Measurements from ENCODE around the gene CRNKL1.
"Not testable (repeated sequence)": the region's sequence is repeated elsewhere in the genome, so short reads cannot be mapped to it uniquely, and the experiment has no call there.

CRNKL1 gene

DNA sequence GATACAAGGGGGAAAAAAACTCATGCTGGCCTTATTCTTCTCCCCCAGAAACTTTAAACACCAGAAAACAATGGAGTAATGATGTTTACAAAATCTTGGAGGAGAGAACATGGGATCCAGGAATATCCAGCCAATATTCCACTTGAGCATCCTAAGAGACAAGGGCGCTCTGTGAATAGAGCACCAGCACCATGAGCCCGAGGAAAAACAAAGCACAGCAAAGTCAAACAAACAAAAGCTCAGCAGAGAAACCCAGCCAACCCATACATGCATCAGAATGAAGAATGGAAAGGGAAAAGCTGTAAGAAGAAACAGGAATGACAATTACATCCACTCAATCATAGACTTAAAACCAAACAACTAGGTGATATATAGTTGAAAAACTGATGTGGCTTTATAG lies 39.7 kb downstream of the CRNKL1 start:
- Histone ChIP-seq H3K9me3 (ENCODE audit: control insufficient read depth, low read length) (no peaks in the 10 kb centered on the region), H3K36me3 (ENCODE audit: control insufficient read depth, insufficient read depth, low read length) (no peaks in the 10 kb centered on the region), H3K27me3 (ENCODE audit: control insufficient read depth, insufficient read depth, low read length, poor library complexity, severe bottlenecking) (no peaks in the 10 kb centered on the region), H3K4me3 (ENCODE audit: insufficient read depth, low read depth, low read length) (no peak overlapping the region), H3K27ac (ENCODE audit: insufficient read depth, low read depth, low read length, poor library complexity, severe bottlenecking) (no peak overlapping the region), H3K4me1 (ENCODE audit: control insufficient read depth, insufficient read depth, low read length) (no peaks in the 10 kb centered on the region)
- WGBS, 2 experiments = 25 to 35% methylated on average over 2 of the region's 2 CpGs

DNA sequence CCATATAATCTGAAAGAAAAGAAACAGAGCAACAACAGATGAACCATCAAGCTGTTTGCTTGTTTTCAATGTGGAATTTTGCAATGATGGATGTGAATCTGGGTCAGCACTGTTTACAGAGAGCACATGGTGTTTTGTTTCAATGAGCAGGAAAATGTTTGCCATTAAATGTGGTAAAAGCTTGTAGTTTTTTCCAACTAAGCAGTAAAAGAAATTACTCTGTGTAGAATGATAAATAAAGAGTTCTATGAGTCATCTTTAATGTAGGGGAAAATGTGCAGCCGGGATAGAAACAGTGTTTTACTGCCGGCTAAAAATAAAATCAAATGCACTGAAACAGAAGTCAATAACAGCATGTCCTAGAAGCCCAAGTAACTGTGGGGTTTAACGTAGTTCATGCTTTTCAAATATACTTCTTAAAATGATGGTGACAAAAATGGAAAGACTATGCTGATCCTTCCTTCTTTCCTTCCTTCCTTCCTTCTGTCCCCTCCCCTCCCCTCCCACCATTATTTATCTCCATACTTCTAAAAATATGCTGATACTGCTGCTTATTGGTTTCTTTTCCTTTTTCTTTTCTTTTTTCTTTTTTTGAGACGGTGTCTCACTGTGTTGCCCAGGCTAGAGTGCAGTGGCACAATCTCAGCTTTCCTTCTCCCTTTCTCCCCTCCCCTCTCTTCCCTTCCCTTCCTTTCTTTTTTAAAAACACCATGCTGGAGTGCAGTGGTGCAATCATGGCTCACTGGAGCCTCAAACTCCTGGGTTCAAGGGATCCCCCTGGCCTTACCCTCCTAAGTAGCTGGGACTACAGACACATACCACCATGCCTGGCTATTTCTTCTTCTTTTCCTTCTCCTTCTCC lies 41.4 kb downstream of the CRNKL1 start:
- WGBS, 2 experiments = 89 to 95% methylated on average over 4 of the region's 4 CpGs
- Histone ChIP-seq H3K4me3 (ENCODE audit: insufficient read depth, low read depth, low read length) (no peak overlapping the region), H3K27ac (ENCODE audit: insufficient read depth, low read depth, low read length, poor library complexity, severe bottlenecking) (no peak overlapping the region)

DNA sequence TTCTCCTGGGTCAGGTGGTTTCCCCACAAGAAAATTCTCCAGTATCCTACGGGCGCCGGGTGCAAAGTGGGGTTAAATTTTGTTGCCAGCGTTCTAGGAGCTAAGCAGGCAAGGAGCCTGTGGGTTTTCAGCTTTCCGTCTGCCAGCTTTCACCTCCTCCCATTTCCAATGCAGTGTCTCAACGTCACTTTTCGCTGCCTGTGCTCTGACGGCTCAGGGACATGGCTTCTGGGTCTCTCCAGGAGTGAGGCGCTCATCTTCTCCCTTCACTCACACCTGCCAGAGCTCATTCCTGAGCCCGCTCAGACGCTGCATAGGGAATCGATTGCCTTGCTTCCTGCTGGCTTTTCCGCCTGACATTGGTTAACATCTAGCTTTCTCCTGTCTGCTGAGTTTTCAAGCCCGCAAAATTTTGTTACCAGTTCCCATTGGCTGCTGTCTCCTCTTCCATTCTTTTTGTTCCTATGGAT lies 42.4 kb downstream of the CRNKL1 start:
- 56 to 59% methylated on average over 14 of the region's 14 CpGs for WGBS, 2 experiments

More for the DNA sequence above, 41.4 kb downstream of the CRNKL1 start:
- H3K9me3 ChIP-seq (ENCODE audit: control insufficient read depth, low read length) = no peaks in the 10 kb centered on the region
- H3K4me1 ChIP-seq (ENCODE audit: control insufficient read depth, insufficient read depth, low read length) = no peaks in the 10 kb centered on the region
- no peaks in the 10 kb centered on the region for H3K27me3 ChIP-seq (ENCODE audit: control insufficient read depth, insufficient read depth, low read length, poor library complexity, severe bottlenecking)
- no peaks in the 10 kb centered on the region for H3K36me3 ChIP-seq (ENCODE audit: control insufficient read depth, insufficient read depth, low read length)

DNA sequence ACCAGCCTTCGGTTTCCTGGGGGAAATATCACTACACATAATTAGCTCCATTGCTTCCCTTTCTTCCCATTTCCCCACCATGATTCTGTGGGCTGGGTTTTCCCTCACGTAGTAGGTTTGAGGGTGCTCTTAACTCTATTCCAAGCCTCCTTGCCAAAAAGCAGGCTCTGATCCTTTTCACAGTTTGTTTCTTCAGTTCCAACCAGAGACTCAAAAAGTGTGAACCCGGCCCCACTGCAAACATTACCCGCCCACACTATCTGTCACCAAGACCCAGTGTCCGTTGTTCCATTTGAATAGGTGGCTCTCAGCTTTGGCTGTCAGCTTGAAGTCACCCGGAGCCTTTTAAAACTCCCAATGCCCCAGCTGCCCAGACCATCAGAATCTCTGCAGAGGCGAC lies 46.9 kb downstream of the CRNKL1 start:
- H3K27ac ChIP-seq (ENCODE audit: insufficient read depth, low read depth, low read length, poor library complexity, severe bottlenecking) = no peak overlapping the region
- WGBS, 2 experiments = 71 to 76% methylated on average over 7 of the region's 7 CpGs
- peaks cover 7% of the 10 kb centered on the region for H3K4me1 ChIP-seq (ENCODE audit: control insufficient read depth, insufficient read depth, low read length)
- H3K36me3 ChIP-seq (ENCODE audit: control insufficient read depth, insufficient read depth, low read length) = peaks cover 6% of the 10 kb centered on the region
- H3K4me3 ChIP-seq (ENCODE audit: insufficient read depth, low read depth, low read length) = no peak overlapping the region
- no peaks in the 10 kb centered on the region for H3K27me3 ChIP-seq (ENCODE audit: control insufficient read depth, insufficient read depth, low read length, poor library complexity, severe bottlenecking)
- no peaks in the 10 kb centered on the region for H3K9me3 ChIP-seq (ENCODE audit: control insufficient read depth, low read length)

More for the DNA sequence above, 42.4 kb downstream of the CRNKL1 start:
- Histone ChIP-seq H3K4me1 (ENCODE audit: control insufficient read depth, insufficient read depth, low read length) (peaks cover 6% of the 10 kb centered on the region), H3K36me3 (ENCODE audit: control insufficient read depth, insufficient read depth, low read length) (no peaks in the 10 kb centered on the region), H3K27me3 (ENCODE audit: control insufficient read depth, insufficient read depth, low read length, poor library complexity, severe bottlenecking) (no peaks in the 10 kb centered on the region), H3K4me3 (ENCODE audit: insufficient read depth, low read depth, low read length) (no peak overlapping the region), H3K27ac (ENCODE audit: insufficient read depth, low read depth, low read length, poor library complexity, severe bottlenecking) (no peak overlapping the region), H3K9me3 (ENCODE audit: control insufficient read depth, low read length) (no peaks in the 10 kb centered on the region)

DNA sequence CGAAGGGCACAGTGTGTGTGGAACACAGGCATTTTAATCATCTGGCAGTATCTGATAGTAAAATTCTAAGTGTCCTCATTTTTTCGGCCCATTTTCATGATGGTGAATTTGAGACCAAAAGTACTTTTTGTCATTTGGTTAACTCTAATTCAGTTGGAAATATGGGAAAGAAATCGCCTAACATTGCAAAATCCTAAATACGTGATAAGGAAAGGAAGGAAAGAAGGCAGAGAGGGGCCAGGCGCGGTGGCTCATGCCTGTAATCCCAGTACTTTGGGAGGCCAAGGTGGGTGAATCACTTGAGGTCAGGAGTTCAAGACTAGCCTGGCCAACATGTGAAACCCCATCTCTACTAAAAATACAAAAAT lies 48.3 kb downstream of the CRNKL1 start:
- not testable (repeated sequence) for H3K4me1 ChIP-seq (ENCODE audit: control insufficient read depth, insufficient read depth, low read length); H3K27ac ChIP-seq (ENCODE audit: insufficient read depth, low read depth, low read length, poor library complexity, severe bottlenecking); H3K27me3 ChIP-seq (ENCODE audit: control insufficient read depth, insufficient read depth, low read length, poor library complexity, severe bottlenecking); H3K4me3 ChIP-seq (ENCODE audit: insufficient read depth, low read depth, low read length); H3K36me3 ChIP-seq (ENCODE audit: control insufficient read depth, insufficient read depth, low read length); H3K9me3 ChIP-seq (ENCODE audit: control insufficient read depth, low read length)
- 95 to 97% methylated on average over 6 of the region's 6 CpGs for WGBS, 2 experiments

DNA sequence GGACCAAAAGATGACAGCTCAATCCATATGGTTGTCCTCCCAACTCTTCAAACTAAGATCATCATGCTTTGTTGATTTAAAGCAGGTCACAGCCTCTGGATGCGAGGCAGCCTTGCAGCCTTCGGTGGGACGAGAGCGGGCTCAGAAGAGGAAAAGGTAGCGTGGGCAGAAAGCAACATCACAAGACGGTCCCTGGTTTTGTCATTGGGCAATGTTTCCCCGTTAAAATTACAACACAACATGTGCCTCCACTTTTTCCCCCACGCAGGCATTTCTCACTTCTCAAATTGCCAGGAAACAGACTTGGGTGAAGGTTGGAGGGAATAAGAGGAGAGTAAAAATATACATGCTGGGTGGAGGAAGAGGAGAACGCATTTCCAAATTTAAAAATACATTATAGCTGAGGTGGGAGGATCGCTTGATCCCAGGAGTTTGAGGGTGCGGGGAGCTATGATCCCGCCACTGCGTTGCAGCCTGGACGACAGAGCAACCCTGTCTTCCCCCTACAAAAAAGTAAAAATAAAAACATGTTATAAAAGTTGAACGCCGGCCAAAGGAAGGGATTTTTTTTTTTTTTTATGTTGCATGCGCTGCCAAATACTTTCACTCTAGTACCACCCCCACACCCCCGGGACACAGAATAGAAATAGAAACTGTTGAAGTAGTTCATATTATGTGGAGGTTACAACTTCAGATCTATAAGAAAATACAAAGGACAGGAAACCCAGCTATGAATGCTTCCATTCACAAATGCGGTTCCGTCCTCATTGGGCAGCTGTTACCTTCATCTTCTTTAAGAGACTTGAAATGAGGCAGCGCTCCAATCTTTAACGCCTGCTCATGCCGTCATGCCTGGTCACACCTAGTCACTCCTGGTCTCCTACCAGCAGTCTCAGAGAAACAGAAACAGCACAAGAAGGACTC lies 49.0 kb downstream of the CRNKL1 start:
- H3K27me3 ChIP-seq (ENCODE audit: control insufficient read depth, insufficient read depth, low read length, poor library complexity, severe bottlenecking) = no peaks in the 10 kb centered on the region
- no peak overlapping the region for H3K4me3 ChIP-seq (ENCODE audit: insufficient read depth, low read depth, low read length)
- peaks cover 6% of the 10 kb centered on the region for H3K36me3 ChIP-seq (ENCODE audit: control insufficient read depth, insufficient read depth, low read length)
- H3K27ac ChIP-seq (ENCODE audit: insufficient read depth, low read depth, low read length, poor library complexity, severe bottlenecking) = no peak overlapping the region
- H3K9me3 ChIP-seq (ENCODE audit: control insufficient read depth, low read length) = no peaks in the 10 kb centered on the region
- H3K4me1 ChIP-seq (ENCODE audit: control insufficient read depth, insufficient read depth, low read length) = peaks cover 7% of the 10 kb centered on the region
- 93 to 94% methylated on average over 16 to 18 of the region's 23 CpGs for WGBS, 2 experiments

DNA sequence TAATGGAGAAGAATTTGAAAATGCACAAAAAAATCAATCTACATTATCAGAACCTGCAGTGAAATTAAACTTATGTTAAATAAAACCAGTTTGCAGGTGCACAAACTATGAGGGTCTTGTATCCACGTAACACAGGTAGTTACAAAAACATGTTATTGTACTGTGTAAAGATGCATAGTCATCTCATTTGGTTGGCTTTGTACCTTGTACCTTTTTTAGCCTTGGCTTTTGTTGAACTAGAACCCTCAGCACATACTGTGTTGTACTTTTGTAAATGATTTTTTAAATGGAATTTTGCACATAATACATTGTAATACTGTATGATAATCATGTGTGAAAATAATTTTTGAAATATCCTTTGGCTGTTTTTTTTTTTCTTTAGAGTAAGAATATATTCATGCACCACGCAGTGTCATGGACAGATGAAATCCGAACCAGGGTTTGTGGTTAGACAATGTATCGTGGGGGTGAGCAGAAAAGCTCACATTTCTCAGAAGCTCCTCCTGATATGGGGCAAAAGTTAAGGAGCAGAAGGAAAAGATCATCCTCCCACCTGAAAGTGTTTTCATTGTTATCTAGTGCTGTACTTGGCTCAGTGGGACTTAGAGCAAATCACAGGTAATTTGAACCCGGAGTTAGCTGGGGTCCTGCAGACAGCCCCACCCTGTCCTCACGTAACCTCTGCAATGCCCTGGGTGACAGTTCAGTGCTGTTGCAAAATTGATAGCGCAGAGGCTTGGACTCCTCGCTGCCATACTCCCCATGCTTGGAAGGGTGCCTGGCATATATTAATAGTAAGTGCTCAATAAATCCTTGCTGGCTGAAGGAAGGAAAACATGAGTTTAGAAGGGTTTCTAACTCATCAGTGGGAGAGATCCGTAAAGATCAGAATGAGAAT lies 49.9 kb downstream of the CRNKL1 start:
- no peak overlapping the region for H3K27ac ChIP-seq (ENCODE audit: insufficient read depth, low read depth, low read length, poor library complexity, severe bottlenecking)
- no peaks in the 10 kb centered on the region for H3K27me3 ChIP-seq (ENCODE audit: control insufficient read depth, insufficient read depth, low read length, poor library complexity, severe bottlenecking)
- H3K4me3 ChIP-seq (ENCODE audit: insufficient read depth, low read depth, low read length) = no peak overlapping the region
- peaks cover 7% of the 10 kb centered on the region for H3K4me1 ChIP-seq (ENCODE audit: control insufficient read depth, insufficient read depth, low read length)
- H3K36me3 ChIP-seq (ENCODE audit: control insufficient read depth, insufficient read depth, low read length) = peaks cover 6% of the 10 kb centered on the region
- no peaks in the 10 kb centered on the region for H3K9me3 ChIP-seq (ENCODE audit: control insufficient read depth, low read length)
- 94 to 96% methylated on average over 9 of the region's 9 CpGs for WGBS, 2 experiments

DNA sequence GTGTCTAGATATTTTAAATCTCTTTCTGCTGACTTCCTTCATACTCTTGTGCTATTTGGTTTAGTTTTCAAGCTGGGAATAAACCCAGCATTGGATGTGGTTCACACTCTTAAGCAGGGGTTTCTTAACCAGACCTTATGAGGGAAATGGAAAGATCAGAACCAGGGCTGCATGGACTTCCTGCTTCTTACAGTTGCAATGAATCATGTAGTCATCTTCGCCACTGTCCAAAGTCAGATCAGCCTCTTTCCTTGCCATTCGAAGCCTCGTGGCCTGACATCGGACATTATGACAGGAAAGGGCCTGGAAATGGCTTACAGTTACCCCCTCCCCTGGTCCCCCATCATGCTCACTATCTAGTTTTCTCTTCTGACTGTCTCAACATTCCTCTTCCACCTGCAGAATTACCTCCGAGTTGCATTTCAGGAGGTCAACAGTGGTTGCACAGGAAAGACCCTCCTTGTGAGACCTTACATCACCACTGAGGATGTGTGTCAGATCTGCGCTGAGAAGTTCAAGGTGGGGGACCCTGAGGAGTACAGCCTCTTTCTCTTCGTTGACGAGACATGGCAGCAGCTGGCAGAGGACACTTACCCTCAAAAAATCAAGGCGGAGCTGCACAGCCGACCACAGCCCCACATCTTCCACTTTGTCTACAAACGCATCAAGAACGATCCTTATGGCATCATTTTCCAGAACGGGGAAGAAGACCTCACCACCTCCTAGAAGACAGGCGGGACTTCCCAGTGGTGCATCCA lies 51.9 kb downstream of the CRNKL1 start:
- no peak overlapping the region for H3K4me3 ChIP-seq (ENCODE audit: insufficient read depth, low read depth, low read length)
- H3K9me3 ChIP-seq (ENCODE audit: control insufficient read depth, low read length) = no peaks in the 10 kb centered on the region
- H3K36me3 ChIP-seq (ENCODE audit: control insufficient read depth, insufficient read depth, low read length) = peaks cover 6% of the 10 kb centered on the region
- no peaks in the 10 kb centered on the region for H3K27me3 ChIP-seq (ENCODE audit: control insufficient read depth, insufficient read depth, low read length, poor library complexity, severe bottlenecking)
- WGBS, 2 experiments = 94 to 97% methylated on average over 14 of the region's 14 CpGs
- H3K4me1 ChIP-seq (ENCODE audit: control insufficient read depth, insufficient read depth, low read length) = peaks cover 7% of the 10 kb centered on the region
- H3K27ac ChIP-seq (ENCODE audit: insufficient read depth, low read depth, low read length, poor library complexity, severe bottlenecking) = no peak overlapping the region

DNA sequence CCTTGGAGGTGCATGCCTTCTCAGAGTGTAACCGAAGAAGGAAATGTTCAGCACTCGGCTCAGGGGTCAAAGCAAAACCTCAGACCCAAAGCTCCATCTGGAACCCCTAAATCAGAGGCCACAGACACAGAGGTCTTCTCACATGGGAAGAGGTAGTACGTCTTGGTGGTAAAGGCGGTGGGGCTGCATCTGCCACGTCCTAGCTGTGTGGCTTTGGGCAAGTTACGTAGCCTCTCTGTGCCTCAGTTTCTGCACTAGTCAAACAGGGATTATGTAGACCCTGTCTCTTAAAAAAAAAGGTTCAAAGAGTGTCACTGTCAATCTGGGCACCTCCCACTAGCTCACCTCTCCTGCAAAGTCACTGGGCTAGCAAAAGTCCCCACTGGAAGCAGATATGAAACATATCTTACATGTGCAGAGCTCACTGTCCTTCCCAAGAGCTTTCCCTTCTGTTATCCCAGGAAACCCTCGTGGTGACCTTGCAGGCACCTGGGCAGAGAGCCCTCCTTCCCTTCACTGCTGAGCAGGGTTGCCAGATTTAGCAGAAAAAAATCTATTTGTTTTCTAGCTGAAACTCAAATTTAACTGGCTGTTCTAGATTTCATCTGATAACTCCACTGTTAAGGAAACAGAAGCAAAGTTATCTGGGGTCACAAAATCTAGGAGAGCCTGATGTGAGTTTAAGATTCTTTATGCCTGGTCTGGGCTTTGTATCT lies 53.1 kb downstream of the CRNKL1 start:
- no peak overlapping the region for H3K27ac ChIP-seq (ENCODE audit: insufficient read depth, low read depth, low read length, poor library complexity, severe bottlenecking)
- no peaks in the 10 kb centered on the region for H3K4me1 ChIP-seq (ENCODE audit: control insufficient read depth, insufficient read depth, low read length)
- peaks cover 6% of the 10 kb centered on the region for H3K36me3 ChIP-seq (ENCODE audit: control insufficient read depth, insufficient read depth, low read length)
- 90 to 92% methylated on average over 7 of the region's 7 CpGs for WGBS, 2 experiments
- no peaks in the 10 kb centered on the region for H3K27me3 ChIP-seq (ENCODE audit: control insufficient read depth, insufficient read depth, low read length, poor library complexity, severe bottlenecking)
- no peaks in the 10 kb centered on the region for H3K9me3 ChIP-seq (ENCODE audit: control insufficient read depth, low read length)
- H3K4me3 ChIP-seq (ENCODE audit: insufficient read depth, low read depth, low read length) = no peak overlapping the region

Data from ectodermal cell (in vitro differentiated cells).